OCI-LY7 (cell line): Measurements from ENCODE around the gene SPPL2B.

Source experiments
- CTCF ChIP-seq: fragments of 200-600 bp; sonication (generic); conservative IDR thresholded peaks from 2 replicates; pipeline ENCODE4 v1.5.1; 2014; ENCODE audit warnings: mild to moderate bottlenecking, antibody characterized with exemption, low read length, moderate library complexity, mixed read lengths
- EZH2phosphoT487 ChIP-seq: fragments of 200-600 bp; sonication (generic); IDR thresholded peaks from 2 replicates; pipeline ENCODE4 v1.6.1; 2018; ENCODE audit warnings: low read depth, borderline replicate concordance, mild to moderate bottlenecking, mixed run types, antibody characterized with exemption, low read length, moderate library complexity, mixed read lengths

- no peak for TF ChIP-seq CTCF
- no peak for TF ChIP-seq EZH2phosphoT487
Observed at GRCh38 chr19:2294687-2295335, 33.7 kb upstream of the SPPL2B start.
